B cell (primary cell): Measurements from ENCODE around the gene PLCB1.

Source experiments
- CTCF ChIP-seq: fragments of 200-600 bp; IDR thresholded peaks from one replicate; pipeline ENCODE4 v1.8.0; 2022; ENCODE audit warnings: antibody characterized with exemption, mild to moderate bottlenecking
- EZH2 ChIP-seq: IDR thresholded peaks from 2 replicates; pipeline ENCODE4 v1.6.1; 2012; ENCODE audit warnings: borderline replicate concordance, low read depth, mild to moderate bottlenecking, moderate library complexity, low read length; ENCODE audit not compliant: insufficient read depth, poor library complexity, severe bottlenecking

DNA sequence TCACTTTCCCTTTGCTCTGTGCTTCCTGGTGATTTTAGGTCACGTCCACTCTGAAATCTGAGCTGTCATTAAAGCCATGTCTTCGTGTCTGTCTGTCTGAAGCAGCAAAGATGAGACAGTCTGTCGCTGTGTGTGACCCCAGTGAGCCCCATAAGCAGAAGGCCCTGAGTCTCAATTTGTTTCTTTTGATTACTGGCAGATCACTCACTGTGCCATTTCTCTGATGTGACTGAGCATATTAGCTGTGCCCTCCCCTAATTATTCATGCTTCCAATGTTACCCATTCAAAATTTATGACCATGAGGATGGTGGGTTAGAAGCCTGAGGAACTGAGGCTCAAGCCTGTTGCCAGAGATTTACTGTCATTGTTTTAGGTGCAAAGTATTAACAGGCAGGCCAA lies 117.6 kb downstream of the PLCB1 start:
- TF ChIP-seq CTCF (no peak), EZH2 (no peak)
